ENCODE data around the gene CSRNP3.

The CSRNP3 gene

GRCh38 chr2:165636959-165637358, 167.5 kb downstream of the CSRNP3 start:
- no peak for TF ChIP-seq ZFX (IDR thresholded peaks at IDR 0.05; ENCODE audit: borderline replicate concordance)
- no peak for TF ChIP-seq CTCF (IDR thresholded peaks at IDR 0.05)
- H3K27ac ChIP-seq = no peak overlapping the region

GRCh38 chr2:165637396-165637795, 167.9 kb downstream of the CSRNP3 start:
- TF ChIP-seq ZFX (IDR thresholded peaks at IDR 0.05; ENCODE audit: borderline replicate concordance) = no peak
- no peak for TF ChIP-seq CTCF (IDR thresholded peaks at IDR 0.05)
- no peak overlapping the region for H3K27ac ChIP-seq

DNA sequence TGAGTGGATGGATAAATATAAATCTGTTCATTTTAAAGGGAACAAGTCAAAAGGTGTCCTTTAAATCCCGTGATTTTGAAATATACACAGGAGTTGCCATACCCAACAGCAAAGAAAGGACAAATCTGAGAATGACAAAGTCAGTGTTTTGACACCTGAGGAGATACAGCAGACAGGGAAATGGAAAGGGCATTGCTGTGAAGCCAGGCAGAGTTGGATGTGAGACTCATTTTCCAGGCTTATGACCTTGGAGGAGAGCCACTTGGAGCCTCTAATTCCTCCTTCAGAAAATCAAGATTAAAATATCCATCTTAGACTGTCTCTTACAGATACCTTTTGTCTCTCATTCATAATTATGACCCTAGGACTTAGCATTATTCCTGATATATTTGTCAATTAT, 170.0 kb downstream of the CSRNP3 start:
- TF ChIP-seq CTCF (IDR thresholded peaks at IDR 0.05) (no peak), ZFX (IDR thresholded peaks at IDR 0.05; ENCODE audit: borderline replicate concordance) (no peak)
- H3K27ac ChIP-seq = no peak overlapping the region

GRCh38 chr2:165640247-165640929, 170.9 kb downstream of the CSRNP3 start:
- H3K27ac ChIP-seq = no peak overlapping the region
- TF ChIP-seq ZFX (IDR thresholded peaks at IDR 0.05; ENCODE audit: borderline replicate concordance) (no peak), CTCF (IDR thresholded peaks at IDR 0.05) (no peak)

DNA sequence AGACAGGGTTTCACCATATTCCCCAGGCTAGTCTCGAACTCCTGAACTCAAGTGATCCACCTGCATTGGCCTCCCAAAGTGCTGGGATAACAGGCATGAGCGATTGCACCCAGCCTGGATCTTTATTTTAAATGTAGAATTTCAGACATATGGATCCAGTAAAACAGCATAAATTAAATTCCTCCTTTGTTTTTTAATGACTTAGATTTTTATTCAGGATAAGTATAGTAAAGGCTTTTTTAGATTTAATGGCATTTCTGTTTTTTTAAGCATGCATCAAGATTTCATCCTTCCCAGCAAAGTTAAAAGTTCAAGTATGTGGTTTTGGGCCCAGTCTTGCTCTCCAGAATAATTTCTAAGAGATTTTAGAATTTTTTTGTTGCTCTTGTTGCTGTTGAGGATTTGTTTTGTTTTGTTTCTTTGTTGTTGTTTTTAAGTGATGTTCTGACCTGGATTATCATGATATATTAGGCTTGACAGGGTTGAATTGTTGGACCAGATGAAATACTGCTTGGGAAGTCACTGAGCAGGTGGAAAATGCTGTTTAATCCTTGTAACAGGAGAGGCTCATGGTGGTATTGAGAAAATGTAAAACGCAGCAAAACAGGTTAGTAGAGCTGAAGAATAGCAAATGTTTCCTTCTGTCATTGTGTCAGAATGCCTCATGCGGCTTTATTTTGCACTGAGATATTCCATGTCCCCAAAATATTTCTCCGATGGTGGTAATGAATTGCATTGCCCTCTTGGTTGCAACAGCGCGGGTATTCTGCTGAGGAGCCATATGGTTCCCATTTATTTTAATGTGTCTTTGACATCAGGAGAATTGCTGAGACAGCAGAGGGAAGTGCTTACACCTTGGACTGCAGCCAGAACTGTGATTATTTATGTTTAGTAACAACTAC, 176.7 kb downstream of the CSRNP3 start:
- no peak overlapping the region for H3K27ac ChIP-seq
- no peak for TF ChIP-seq CTCF (IDR thresholded peaks at IDR 0.05)
- no peak for TF ChIP-seq ZFX (IDR thresholded peaks at IDR 0.05; ENCODE audit: borderline replicate concordance)

GRCh38 chr2:165647409-165647808, 177.9 kb downstream of the CSRNP3 start:
- TF ChIP-seq CTCF (IDR thresholded peaks at IDR 0.05) = no peak
- TF ChIP-seq ZFX (IDR thresholded peaks at IDR 0.05; ENCODE audit: borderline replicate concordance) = no peak
- H3K27ac ChIP-seq = no peak overlapping the region

DNA sequence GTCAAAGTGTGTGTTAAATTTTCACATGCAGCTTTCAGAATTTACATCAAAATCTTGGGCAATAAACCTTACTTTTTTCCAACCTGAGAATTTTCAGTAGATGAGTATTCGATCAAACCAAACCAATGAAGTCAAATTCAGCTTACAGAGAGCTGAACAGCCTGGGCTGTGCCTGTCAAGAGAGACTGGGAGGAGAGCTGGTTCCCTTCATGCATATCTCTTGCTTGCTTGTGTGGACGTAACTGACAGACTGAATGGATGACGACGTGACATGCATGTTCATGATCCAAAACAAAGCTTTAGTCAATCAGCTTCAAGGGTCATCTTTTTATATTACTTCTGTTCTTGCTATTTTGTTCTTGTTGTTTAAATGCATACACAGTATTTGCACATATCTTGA, 179.3 kb downstream of the CSRNP3 start:
- no peak overlapping the region for H3K27ac ChIP-seq
- no peak for TF ChIP-seq ZFX (IDR thresholded peaks at IDR 0.05; ENCODE audit: borderline replicate concordance)
- no peak for TF ChIP-seq CTCF (IDR thresholded peaks at IDR 0.05)

All from 22Rv1 (cell line).